Peyer's patch (tissue), 4 donors: ENCODE data around the gene APRT. TPM values are rescaled to one million over a fixed set of nuclear protein-coding genes. Genes with fewer than 3 reads are reported as not detected.
A peak's percentile ranks its signal among the peaks of the same experiment; 100 is the strongest.
"Not testable (repeated sequence)": the region's sequence is repeated elsewhere in the genome, so short reads cannot be mapped to it uniquely, and the experiment has no call there.

ENCODE experiments used
- DNase-seq, 3 donors: peaks; one replicate each; pipeline ENCODE4 v3.0.0-alpha.2; 2017 to 2019
- H3K27ac ChIP-seq, 4 donors: fragments of 200-600 bp; sonication (generic); one replicate each; pipeline ENCODE4 v1.5.1; 2016 to 2019
- H3K27me3 ChIP-seq, 2 donors: fragments of 200-600 bp; sonication (generic); one replicate each; pipeline ENCODE4 v1.5.1; 2019
- H3K36me3 ChIP-seq, 3 donors: fragments of 200-600 bp; sonication (generic); one replicate each; pipeline ENCODE4 v1.5.1; 2016 to 2019
- H3K4me1 ChIP-seq, 4 donors: fragments of 200-600 bp; sonication (generic); one replicate each; pipeline ENCODE4 v1.5.1; 2016 to 2019
- H3K4me3 ChIP-seq, 4 donors: fragments of 200-600 bp; sonication (generic); 1 replicate in 3 of 4; 2 replicates in 1 of 4; pipeline ENCODE4 v1.5.1; 2016 to 2019; ENCODE audit warnings: mild to moderate bottlenecking in 1 of 4
- H3K9me3 ChIP-seq, 4 donors: fragments of 200-600 bp; sonication (generic); one replicate each; pipeline ENCODE4 v1.5.1; 2016 to 2019; ENCODE audit warnings: mild to moderate bottlenecking in 1 of 4
- POLR2A ChIP-seq, 2 donors: fragments of 450-650 bp; IDR thresholded peaks; one replicate each; pipeline ENCODE4 v1.5.1; 2017; ENCODE audit warnings: antibody characterized with exemption in 2 of 2, mild to moderate bottlenecking in 2 of 2, moderate library complexity in 2 of 2
- total RNA-seq, 4 donors: library from RNA; depleted of rRNA; stranded (reverse); fragments of >200 nt; gene quantifications; one replicate each; pipeline ENCODE4 v1.1.0, GENCODE V29; 2016
- TF ChIP-seq, protein P1 (sequence below), 6 experiments: fragments of 450-650 bp in 4 of 6; fragments of 200-600 bp in 2 of 6; sonication (generic) in 1 of 6; IDR thresholded peaks; one replicate each; pipeline ENCODE4 v1.5.1; 2017 to 2019; ENCODE audit warnings: antibody characterized with exemption in 6 of 6, mild to moderate bottlenecking in 3 of 6, moderate library complexity in 1 of 6

APRT gene
- total RNA-seq, 4 donors from 2014 or later = 109 to 190 (median 122) TPM

DNA sequence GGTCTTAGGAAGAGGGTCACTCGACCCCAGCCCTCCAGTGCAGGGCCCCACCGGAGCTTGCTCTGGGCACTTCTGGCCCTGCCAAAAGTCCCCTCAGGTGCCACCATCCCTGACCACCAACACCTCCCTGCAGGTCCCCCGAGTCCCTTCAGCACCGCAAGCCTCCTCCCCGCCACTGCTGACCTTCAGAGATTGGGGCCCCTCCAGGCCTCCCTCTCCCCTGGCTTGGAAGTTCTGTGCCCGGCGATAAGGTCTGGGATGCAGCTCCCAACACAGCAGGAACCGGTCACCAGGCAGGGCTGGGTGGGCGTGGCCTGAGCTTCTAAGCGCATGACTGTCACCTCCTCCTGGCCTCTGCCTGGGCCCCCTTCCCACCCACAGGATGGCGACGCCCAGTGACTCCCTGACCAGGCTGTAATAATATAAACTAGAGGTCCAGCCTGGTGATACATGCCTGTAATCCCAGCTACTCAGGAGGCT is 37.9 kb downstream of the APRT start:
- TF ChIP-seq, protein P1, sequence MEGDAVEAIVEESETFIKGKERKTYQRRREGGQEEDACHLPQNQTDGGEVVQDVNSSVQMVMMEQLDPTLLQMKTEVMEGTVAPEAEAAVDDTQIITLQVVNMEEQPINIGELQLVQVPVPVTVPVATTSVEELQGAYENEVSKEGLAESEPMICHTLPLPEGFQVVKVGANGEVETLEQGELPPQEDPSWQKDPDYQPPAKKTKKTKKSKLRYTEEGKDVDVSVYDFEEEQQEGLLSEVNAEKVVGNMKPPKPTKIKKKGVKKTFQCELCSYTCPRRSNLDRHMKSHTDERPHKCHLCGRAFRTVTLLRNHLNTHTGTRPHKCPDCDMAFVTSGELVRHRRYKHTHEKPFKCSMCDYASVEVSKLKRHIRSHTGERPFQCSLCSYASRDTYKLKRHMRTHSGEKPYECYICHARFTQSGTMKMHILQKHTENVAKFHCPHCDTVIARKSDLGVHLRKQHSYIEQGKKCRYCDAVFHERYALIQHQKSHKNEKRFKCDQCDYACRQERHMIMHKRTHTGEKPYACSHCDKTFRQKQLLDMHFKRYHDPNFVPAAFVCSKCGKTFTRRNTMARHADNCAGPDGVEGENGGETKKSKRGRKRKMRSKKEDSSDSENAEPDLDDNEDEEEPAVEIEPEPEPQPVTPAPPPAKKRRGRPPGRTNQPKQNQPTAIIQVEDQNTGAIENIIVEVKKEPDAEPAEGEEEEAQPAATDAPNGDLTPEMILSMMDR (IDR thresholded peaks at IDR 0.05) = no peak
- no peak for TF ChIP-seq POLR2A (IDR thresholded peaks at IDR 0.05)
- Histone ChIP-seq H3K27ac (peak overlapping the region in 3 of 4 donors; percentile 11 to 79 (median 46)), H3K9me3 (no peaks in the 10 kb centered on the region), H3K27me3 (no peaks in the 10 kb centered on the region), H3K4me3 (no peak overlapping the region), H3K36me3 (no peaks in the 10 kb centered on the region), H3K4me1 (peaks cover 9 to 66% (median 14%) of the 10 kb centered on the region in 4 donors)
- DNase-seq = peak in 1 of 3 donors; percentile 78

DNA sequence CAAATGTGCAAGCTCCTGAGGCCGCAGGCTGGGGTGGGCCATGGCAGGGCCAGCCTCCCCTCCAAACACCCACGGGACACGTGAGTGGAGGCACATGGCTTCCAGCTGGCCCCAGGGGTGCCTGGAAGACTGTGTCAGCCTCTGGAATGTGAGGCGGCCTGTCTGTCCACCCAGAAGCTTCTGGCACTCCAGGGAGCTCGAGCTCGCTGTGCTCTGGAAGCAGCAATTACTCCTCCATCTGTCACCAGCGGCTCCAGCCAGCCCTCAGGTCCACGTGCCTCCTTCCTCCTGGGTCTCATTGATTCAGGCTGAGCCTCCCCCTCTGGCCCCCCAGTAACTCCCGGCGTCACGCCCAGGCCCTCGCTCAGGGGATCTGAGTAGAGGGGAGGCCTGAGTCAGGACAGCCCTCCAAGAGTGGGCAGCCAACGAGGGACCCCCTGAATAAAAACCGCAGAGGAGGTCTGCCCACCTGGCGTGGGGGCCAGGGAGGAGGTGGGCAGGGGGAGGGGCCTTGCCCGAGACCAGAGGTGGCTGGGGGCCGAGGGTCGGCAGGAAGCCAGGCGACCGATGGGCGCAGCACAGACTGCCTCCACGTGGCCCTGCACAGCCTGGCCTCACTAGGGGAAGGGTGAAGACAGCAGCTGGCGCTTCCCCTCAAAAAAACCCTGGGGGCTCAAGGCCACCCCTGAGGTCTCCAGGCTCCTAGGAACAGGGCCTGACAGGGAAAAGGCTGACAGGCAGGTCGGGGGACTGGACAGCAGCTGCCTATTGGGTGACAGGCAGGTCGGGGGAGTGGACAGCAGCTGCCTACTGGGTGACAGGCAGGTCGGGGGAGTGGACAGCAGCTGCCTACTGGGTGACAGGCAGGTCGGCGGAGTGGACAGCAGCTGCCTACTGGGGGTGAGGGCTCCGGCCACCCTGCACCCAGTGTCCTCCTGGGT is 38.6 kb downstream of the APRT start:
- peaks cover 9 to 73% (median 14%) of the 10 kb centered on the region in 4 donors for H3K4me1 ChIP-seq
- no peak for DNase-seq
- H3K9me3 ChIP-seq = no peaks in the 10 kb centered on the region
- H3K4me3 ChIP-seq = no peak overlapping the region
- no peaks in the 10 kb centered on the region for H3K27me3 ChIP-seq
- TF ChIP-seq POLR2A (IDR thresholded peaks at IDR 0.05) = no peak
- TF ChIP-seq, protein P1 (IDR thresholded peaks at IDR 0.05) = no peak
- no peaks in the 10 kb centered on the region for H3K36me3 ChIP-seq
- peak overlapping the region in 3 of 4 donors; percentile 11 to 79 (median 46) for H3K27ac ChIP-seq

DNA sequence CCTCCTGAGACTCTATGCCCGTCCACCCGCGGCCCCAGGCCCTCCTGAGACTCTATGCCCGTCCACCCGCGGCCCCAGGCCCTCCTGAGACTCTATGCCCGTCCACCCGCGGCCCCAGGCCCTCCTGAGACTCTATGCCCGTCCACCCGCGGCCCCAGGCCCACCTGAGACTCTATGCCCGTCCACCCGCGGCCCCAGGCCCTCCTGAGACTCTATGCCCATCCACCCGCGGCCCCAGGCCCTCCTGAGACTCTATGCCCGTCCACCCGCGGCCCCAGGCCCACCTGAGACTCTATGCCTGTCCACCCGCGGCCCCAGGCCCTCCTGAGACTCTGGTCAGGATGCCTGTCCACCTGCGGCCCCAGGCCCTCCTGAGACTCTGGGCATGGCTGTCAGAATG is 39.9 kb downstream of the APRT start:
- Histone ChIP-seq H3K4me1 (peaks cover 9 to 84% (median 17%) of the 10 kb centered on the region in 4 donors), H3K27ac (peak overlapping the region in 2 of 4 donors; percentile 87 to 89)
- not testable (repeated sequence) for H3K36me3 ChIP-seq, H3K27me3 ChIP-seq, H3K9me3 ChIP-seq, DNase-seq, H3K4me3 ChIP-seq

DNA sequence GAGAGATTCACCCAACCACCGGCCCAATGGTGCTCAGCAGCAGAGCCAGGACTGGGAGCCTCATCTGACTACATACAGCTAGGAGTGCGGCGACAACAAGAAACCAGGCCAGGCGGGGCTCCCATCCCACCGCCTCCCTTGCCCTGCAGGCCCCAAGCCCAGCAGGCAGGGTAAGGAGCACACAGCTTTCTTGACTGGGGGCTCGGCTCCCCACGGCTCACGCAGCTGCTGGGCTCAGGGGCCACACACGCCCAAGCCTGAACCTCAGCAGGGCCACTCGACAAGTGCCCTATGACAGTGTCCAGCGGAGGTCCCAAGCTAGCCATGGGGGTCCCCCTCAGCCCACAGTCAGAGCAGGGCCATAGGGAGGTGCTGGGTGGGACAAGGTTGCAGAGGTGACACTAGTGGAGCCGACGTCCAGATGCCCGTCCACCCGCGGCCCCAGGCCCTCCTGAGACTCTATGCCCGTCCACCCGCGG is 40.4 kb downstream of the APRT start:
- H3K4me1 ChIP-seq = peaks cover 9 to 79% (median 17%) of the 10 kb centered on the region in 4 donors
- TF ChIP-seq POLR2A (IDR thresholded peaks at IDR 0.05) = no peak
- TF ChIP-seq, protein P1 (IDR thresholded peaks at IDR 0.05) = no peak
- H3K36me3 ChIP-seq = no peaks in the 10 kb centered on the region
- DNase-seq = no peak
- H3K27ac ChIP-seq = peak overlapping the region; percentile 15 to 89 (median 70)
- H3K27me3 ChIP-seq = no peaks in the 10 kb centered on the region
- peak overlapping the region in 1 of 4 donors; percentile 44 for H3K4me3 ChIP-seq
- H3K9me3 ChIP-seq = no peaks in the 10 kb centered on the region

DNA sequence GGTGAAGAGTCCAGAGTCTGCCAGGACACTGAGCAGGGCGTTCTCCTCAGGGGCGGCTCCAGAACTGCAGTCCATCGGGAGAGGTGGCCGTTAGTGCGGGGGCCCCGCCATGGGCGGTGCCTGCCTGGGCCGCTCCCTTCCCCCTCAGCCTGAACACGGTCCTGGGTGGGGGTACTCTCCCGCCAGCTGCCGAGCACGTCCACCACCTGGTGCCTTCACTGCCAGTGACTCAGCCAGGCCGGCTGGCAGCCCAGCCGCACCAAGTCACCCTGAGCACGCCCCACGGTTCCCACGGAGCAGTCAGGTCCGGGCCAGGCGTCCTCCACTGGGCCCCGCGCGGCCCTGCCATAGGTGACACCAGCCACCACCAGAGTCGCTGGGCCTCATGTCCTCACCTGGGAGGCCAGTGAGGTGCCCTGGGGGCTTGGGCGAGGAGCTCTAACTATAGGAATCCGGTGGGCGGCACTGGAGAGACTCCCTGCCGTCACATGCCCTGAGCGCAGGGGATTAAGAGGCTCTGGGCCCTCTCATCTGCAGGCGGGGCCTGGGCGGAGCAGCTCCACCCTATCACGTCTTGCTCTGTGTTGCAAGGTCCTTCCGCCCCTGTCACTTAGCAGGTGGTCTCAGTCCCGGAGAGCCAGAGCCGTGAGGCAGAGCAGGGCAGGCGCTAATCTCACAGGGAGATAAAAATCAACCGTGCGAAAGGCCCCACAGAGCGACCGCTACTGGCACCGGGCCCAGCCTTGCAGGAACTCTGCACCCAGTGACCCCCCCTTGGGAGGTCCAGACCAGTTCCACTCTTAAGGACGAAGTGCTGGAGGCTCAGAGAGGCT is 41.1 kb downstream of the APRT start:
- DNase-seq = peak; percentile 25 to 88 (median 82)
- peak overlapping the region in 2 of 4 donors; percentile 37 to 44 for H3K4me3 ChIP-seq
- H3K27me3 ChIP-seq = no peaks in the 10 kb centered on the region
- no peaks in the 10 kb centered on the region for H3K36me3 ChIP-seq
- peak in 1 of 2 donors; percentile 37 for TF ChIP-seq POLR2A (IDR thresholded peaks at IDR 0.05)
- TF ChIP-seq, protein P1 (IDR thresholded peaks at IDR 0.05) = no peak
- no peaks in the 10 kb centered on the region for H3K9me3 ChIP-seq
- peaks cover 9 to 78% (median 17%) of the 10 kb centered on the region in 4 donors for H3K4me1 ChIP-seq
- peak overlapping the region; percentile 15 to 89 (median 70) for H3K27ac ChIP-seq
